GM23248 (cell line): ENCODE results near the gene KCTD14. TPM values are rescaled to one million over a fixed set of nuclear protein-coding genes. Genes with fewer than 3 reads are reported as not detected.

Source experiments
- DNase-seq: peaks from one replicate; pipeline ENCODE4 v3.0.0-alpha.2; 2015
- H2AFZ ChIP-seq: fragments of 200-600 bp; sonication (generic); 2 replicates; pipeline ENCODE4 v1.6.1; 2016; ENCODE audit warnings: antibody characterized with exemption
- H3F3A ChIP-seq: fragments of 200-600 bp; sonication (generic); 2 replicates; pipeline ENCODE4 v1.6.1; 2016; ENCODE audit warnings: mild to moderate bottlenecking, antibody characterized with exemption, mixed run types; ENCODE audit not compliant: insufficient read depth
- H3K27ac ChIP-seq: fragments of 200-600 bp; sonication (generic); 2 replicates; pipeline ENCODE4 v1.5.1; 2016; ENCODE audit warnings: mild to moderate bottlenecking
- H3K27me3 ChIP-seq: fragments of 200-600 bp; sonication (generic); replicated peaks from 2 replicates; pipeline ENCODE4 v1.6.1; 2016; ENCODE audit warnings: mild to moderate bottlenecking; ENCODE audit not compliant: insufficient read depth
- H3K36me3 ChIP-seq: fragments of 200-600 bp; sonication (generic); 2 replicates; pipeline ENCODE4 v1.6.1; 2016; ENCODE audit warnings: low read depth, mild to moderate bottlenecking
- H3K4me1 ChIP-seq: fragments of 200-600 bp; sonication (generic); 2 replicates; pipeline ENCODE4 v1.6.1; 2016; ENCODE audit warnings: mild to moderate bottlenecking; ENCODE audit not compliant: insufficient read depth
- H3K4me2 ChIP-seq: fragments of 200-600 bp; sonication (generic); one replicate; pipeline ENCODE4 v1.6.1; 2016; ENCODE audit warnings: mild to moderate bottlenecking; ENCODE audit not compliant: unreplicated experiment
- H3K4me3 ChIP-seq: fragments of 200-600 bp; sonication (generic); 2 replicates; pipeline ENCODE4 v1.5.1; 2016; ENCODE audit warnings: mild to moderate bottlenecking
- H3K79me2 ChIP-seq: fragments of 200-600 bp; sonication (generic); 2 replicates; pipeline ENCODE4 v1.6.1; 2016; ENCODE audit warnings: mild to moderate bottlenecking; ENCODE audit not compliant: insufficient read depth
- H3K9ac ChIP-seq: fragments of 200-600 bp; sonication (generic); 2 replicates; pipeline ENCODE4 v1.6.1; 2016; ENCODE audit warnings: mild to moderate bottlenecking
- H3K9me2 ChIP-seq: fragments of 200-600 bp; sonication (generic); 2 replicates; pipeline ENCODE4 v1.6.1; 2016; ENCODE audit warnings: mixed run types, mild to moderate bottlenecking, moderate library complexity; ENCODE audit not compliant: insufficient read depth
- H3K9me3 ChIP-seq: fragments of 200-600 bp; sonication (generic); one replicate; pipeline ENCODE4 v1.6.1; 2017; ENCODE audit warnings: low read depth
- H4K20me1 ChIP-seq: fragments of 200-600 bp; sonication (generic); 2 replicates; pipeline ENCODE4 v1.6.0; 2016; ENCODE audit not compliant: insufficient read depth
- EZH2 ChIP-seq: fragments of 200-600 bp; sonication (generic); IDR thresholded peaks from 2 replicates; pipeline ENCODE4 v1.6.1; 2018; ENCODE audit warnings: antibody characterized with exemption, mild to moderate bottlenecking; ENCODE audit not compliant: insufficient read depth, poor library complexity, severe bottlenecking
- EZH2phosphoT487 ChIP-seq: fragments of 200-600 bp; sonication (generic); IDR thresholded peaks from 2 replicates; pipeline ENCODE4 v1.6.1; 2018; ENCODE audit warnings: antibody characterized with exemption, moderate library complexity, mild to moderate bottlenecking, low read depth; ENCODE audit not compliant: insufficient read depth
- WGBS, 2 experiments: methylation state at CpG; one replicate each; pipeline ENCODE4 v1.1.6; 2015 to 2017; ENCODE audit warnings: low lambda C conversion rate in 2 of 2, low coverage in 1 of 2; ENCODE audit errors: missing lambda C conversion rate in 2 of 2; 5-methylcytosine and 5-hydroxymethylcytosine counted together
- in situ Hi-C: fragments of 300-500 bp; cut with MboI; formaldehyde crosslinking; loops from 2 replicates; pipeline ENCODE4 v1.15.0; 2020
- polyA plus RNA-seq: library from polyadenylated mRNA; unstranded; fragments of >200 nt; fragmentation: Nextera tagmentation; extraction: Ambion mirVana; gene quantifications from 2 replicates; pipeline ENCODE4 v1.2.1, GENCODE V29; 2016
- total RNA-seq: library from RNA; depleted of rRNA; stranded (reverse); fragments of >200 nt; shearing (Covaris generic); gene quantifications from 2 replicates; pipeline ENCODE4 v1.2.3, GENCODE V29; 2014

Gene KCTD14
- total and polyA plus RNA-seq, 2 experiments from 2014 or later: 0.85 to 1.4 TPM

- H3K4me3 ChIP-seq: no peak overlapping the region
- H3K27ac ChIP-seq: no peak overlapping the region
- no peak overlapping the region for H3K4me2 ChIP-seq
- no peak overlapping the region for H3K9ac ChIP-seq
- 52 to 54% methylated on average over 2 of the region's 2 CpGs for WGBS, 2 experiments
- H3K9me3 ChIP-seq: no peaks in the 10 kb centered on the region
- in situ Hi-C loops: no loop called here
- no peak for DNase-seq
- no peaks in the 10 kb centered on the region for H3K9me2 ChIP-seq
- H3K27me3 ChIP-seq: no peaks in the 10 kb centered on the region
- H2AFZ ChIP-seq: no peak overlapping the region
- TF ChIP-seq EZH2 (no peak), EZH2phosphoT487 (no peak)
- no peaks in the 10 kb centered on the region for H4K20me1 ChIP-seq
- H3F3A ChIP-seq: no peaks in the 10 kb centered on the region
- H3K36me3 ChIP-seq: peaks cover 32% of the 10 kb centered on the region
- H3K79me2 ChIP-seq: peaks cover 45% of the 10 kb centered on the region
- no peaks in the 10 kb centered on the region for H3K4me1 ChIP-seq
Measured at GRCh38 chr11:78069465-78069864, 46.4 kb upstream of the KCTD14 start.

- no peaks in the 10 kb centered on the region for H3K9me2 ChIP-seq
- H3F3A ChIP-seq: no peaks in the 10 kb centered on the region
- H3K4me1 ChIP-seq: no peaks in the 10 kb centered on the region
- peaks cover 27% of the 10 kb centered on the region for H3K79me2 ChIP-seq
- no peak for DNase-seq
- 63 to 64% methylated on average over 4 of the region's 4 CpGs for WGBS, 2 experiments
- TF ChIP-seq EZH2phosphoT487: no peak
- TF ChIP-seq EZH2: no peak
- H3K9ac ChIP-seq: no peak overlapping the region
- no peak overlapping the region for H3K4me3 ChIP-seq
- no peaks in the 10 kb centered on the region for H3K27me3 ChIP-seq
- H3K27ac ChIP-seq: no peak overlapping the region
- peaks cover 32% of the 10 kb centered on the region for H3K36me3 ChIP-seq
- in situ Hi-C loops: no loop called here
- H2AFZ ChIP-seq: no peak overlapping the region
- no peaks in the 10 kb centered on the region for H4K20me1 ChIP-seq
- H3K9me3 ChIP-seq: no peaks in the 10 kb centered on the region
- H3K4me2 ChIP-seq: no peak overlapping the region
Measured at GRCh38 chr11:78067704-78068103, 44.6 kb upstream of the KCTD14 start.

GRCh38 chr11:78066471-78066870 is 43.4 kb upstream of the KCTD14 start:
- in situ Hi-C loops: no loop called here
- Histone ChIP-seq H3K4me3 (no peak overlapping the region), H3K9me3 (no peaks in the 10 kb centered on the region), H3K9ac (no peak overlapping the region), H3K4me2 (no peak overlapping the region), H3K36me3 (peaks cover 28% of the 10 kb centered on the region), H4K20me1 (no peaks in the 10 kb centered on the region), H3K4me1 (no peaks in the 10 kb centered on the region), H2AFZ (no peak overlapping the region), H3F3A (no peaks in the 10 kb centered on the region), H3K79me2 (peaks cover 15% of the 10 kb centered on the region), H3K9me2 (no peaks in the 10 kb centered on the region), H3K27me3 (no peaks in the 10 kb centered on the region), H3K27ac (no peak overlapping the region)
- TF ChIP-seq EZH2phosphoT487 (no peak), EZH2 (no peak)
- WGBS, 2 experiments: 96 to 100% methylated on average over 2 of the region's 2 CpGs
- no peak for DNase-seq

GRCh38 chr11:78065203-78065602 is 42.1 kb upstream of the KCTD14 start:
- Histone ChIP-seq H3K27me3 (no peaks in the 10 kb centered on the region), H4K20me1 (no peaks in the 10 kb centered on the region), H3K27ac (no peak overlapping the region), H3K79me2 (peaks cover 2% of the 10 kb centered on the region; the same call in 1 of the 2 replicates), H3K4me1 (no peaks in the 10 kb centered on the region), H3K9me2 (no peaks in the 10 kb centered on the region), H3K36me3 (peaks cover 20% of the 10 kb centered on the region), H3K4me3 (no peak overlapping the region), H2AFZ (no peak overlapping the region), H3F3A (no peaks in the 10 kb centered on the region), H3K4me2 (no peak overlapping the region), H3K9ac (no peak overlapping the region), H3K9me3 (no peaks in the 10 kb centered on the region)
- DNase-seq: no peak
- TF ChIP-seq EZH2 (no peak), EZH2phosphoT487 (no peak)
- in situ Hi-C loops: no loop called here
- 94 to 98% methylated on average over 2 of the region's 2 CpGs for WGBS, 2 experiments
